GM19023 (cell line): ENCODE data around the gene NAT16.
A peak's percentile ranks its signal among the peaks of the same experiment; 100 is the strongest.
"Not testable (repeated sequence)": the region's sequence is repeated elsewhere in the genome, so short reads cannot be mapped to it uniquely, and the experiment has no call there.

Experiments used
- ATAC-seq: cut with Tn5 transposase; IDR thresholded peaks from one replicate; pipeline ENCODE4 v1.9.1; 2021; ENCODE audit warnings: mild to moderate bottlenecking, moderate library complexity; ENCODE audit not compliant: unreplicated experiment

The NAT16 gene

GRCh38 chr7:101161692-101162471 is 18.2 kb downstream of the NAT16 start:
- ATAC-seq: no peak

- ATAC-seq: no peak
Observed at GRCh38 chr7:101160910-101161309, 19.2 kb downstream of the NAT16 start.

- no peak for ATAC-seq
Observed at GRCh38 chr7:101159696-101160674, 20.1 kb downstream of the NAT16 start.

GRCh38 chr7:101156866-101157589 is 23.1 kb downstream of the NAT16 start:
- ATAC-seq: no peak

GRCh38 chr7:101156277-101156676 is 23.8 kb downstream of the NAT16 start:
- ATAC-seq: no peak

GRCh38 chr7:101155303-101155702 is 24.8 kb downstream of the NAT16 start:
- ATAC-seq: no peak

GRCh38 chr7:101154693-101155102 is 25.4 kb downstream of the NAT16 start:
- peak; percentile 32 for ATAC-seq

GRCh38 chr7:101153969-101154692 is 26.0 kb downstream of the NAT16 start, which contains the start of gene AP1S1:
TSS of gene AP1S1 (plus strand) at chr7:101154476. CDS start at chr7:101154515, 39 bp downstream.
- peak; percentile 75 for ATAC-seq

- ATAC-seq: no peak
Observed at GRCh38 chr7:101151908-101152651, 28.0 kb downstream of the NAT16 start.

- no peak for ATAC-seq
Observed at GRCh38 chr7:101140746-101141382, 39.2 kb downstream of the NAT16 start.

GRCh38 chr7:101140339-101140699 is 39.8 kb downstream of the NAT16 start:
- ATAC-seq: no peak

- ATAC-seq: no peak
Observed at GRCh38 chr7:101138213-101138870, 41.8 kb downstream of the NAT16 start.

GRCh38 chr7:101137651-101138212 is 42.4 kb downstream of the NAT16 start:
- no peak for ATAC-seq

GRCh38 chr7:101134399-101134980 is 45.6 kb downstream of the NAT16 start:
- ATAC-seq: no peak

GRCh38 chr7:101133621-101134398 is 46.3 kb downstream of the NAT16 start:
- no peak for ATAC-seq

- ATAC-seq: not testable (repeated sequence)
Observed at GRCh38 chr7:101132626-101133600, 47.2 kb downstream of the NAT16 start.
